Suprapubic skin (tissue), 3 donors: ENCODE results near the gene SLAMF7.

Experiments
- CTCF ChIP-seq, 2 donors: fragments of 200-600 bp in 1 of 2; fragments of 450-650 bp in 1 of 2; sonication (generic) in 1 of 2; IDR thresholded peaks; one replicate each; pipeline ENCODE4 v1.5.1; 2016 to 2019; ENCODE audit warnings: antibody characterized with exemption in 2 of 2, mild to moderate bottlenecking in 1 of 2, moderate library complexity in 1 of 2
- POLR2A ChIP-seq, 2 donors: fragments of 450-650 bp; IDR thresholded peaks; one replicate each; pipeline ENCODE4 v1.6.1; 2017; ENCODE audit warnings: antibody characterized with exemption in 2 of 2, mild to moderate bottlenecking in 2 of 2, moderate library complexity in 2 of 2

DNA sequence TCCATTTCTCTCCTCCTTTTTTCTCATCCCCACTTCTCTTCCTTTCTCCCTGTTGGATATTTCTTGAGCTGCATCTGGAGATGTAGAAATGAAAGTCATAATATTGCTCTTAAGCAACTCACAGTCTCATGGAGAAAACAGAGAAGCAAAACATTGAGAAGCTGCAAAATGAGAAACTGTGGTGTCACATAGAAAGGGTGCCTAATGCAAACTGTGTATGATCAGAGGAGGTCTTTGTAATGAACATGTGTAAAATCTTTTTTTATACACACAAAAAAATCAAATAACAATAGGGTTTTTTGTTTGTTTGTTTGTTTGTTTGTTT is 11.8 kb upstream of the SLAMF7 start:
- TF ChIP-seq POLR2A (IDR thresholded peaks at IDR 0.05) (no peak), CTCF (IDR thresholded peaks at IDR 0.05) (no peak)
